Fibroblast of peridontal ligament (primary cell): ENCODE results near the gene DGUOK.

Experiments
- DNase-seq: peaks from one replicate; pipeline ENCODE4 v3.0.0-alpha.2; 2010; ENCODE audit errors: extremely low read depth

The DGUOK gene

DNA sequence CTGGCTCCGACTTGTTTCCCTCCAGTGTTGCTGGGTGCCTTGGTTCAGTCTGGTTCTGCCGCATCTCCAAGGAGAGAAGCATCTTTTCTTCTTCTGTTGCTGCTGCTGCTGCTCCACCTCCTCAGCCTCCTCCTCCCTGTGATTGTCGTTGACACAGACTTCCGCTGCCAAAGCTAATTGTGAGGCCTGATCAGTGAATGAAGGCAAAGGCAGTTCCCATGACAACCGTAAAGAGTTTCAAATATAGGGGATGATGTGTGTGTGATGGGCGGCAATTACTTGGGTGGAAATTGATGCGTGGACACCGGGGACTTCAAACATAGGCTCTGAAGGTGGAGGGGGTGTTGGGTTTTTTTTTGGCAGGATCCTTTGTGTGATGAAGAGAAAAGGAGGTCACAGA lies 71.8 kb downstream of the DGUOK start:
- DNase-seq, result no peak

GRCh38 chr2:73998933-73999332 lies 72.3 kb downstream of the DGUOK start:
- no peak for DNase-seq

DNA sequence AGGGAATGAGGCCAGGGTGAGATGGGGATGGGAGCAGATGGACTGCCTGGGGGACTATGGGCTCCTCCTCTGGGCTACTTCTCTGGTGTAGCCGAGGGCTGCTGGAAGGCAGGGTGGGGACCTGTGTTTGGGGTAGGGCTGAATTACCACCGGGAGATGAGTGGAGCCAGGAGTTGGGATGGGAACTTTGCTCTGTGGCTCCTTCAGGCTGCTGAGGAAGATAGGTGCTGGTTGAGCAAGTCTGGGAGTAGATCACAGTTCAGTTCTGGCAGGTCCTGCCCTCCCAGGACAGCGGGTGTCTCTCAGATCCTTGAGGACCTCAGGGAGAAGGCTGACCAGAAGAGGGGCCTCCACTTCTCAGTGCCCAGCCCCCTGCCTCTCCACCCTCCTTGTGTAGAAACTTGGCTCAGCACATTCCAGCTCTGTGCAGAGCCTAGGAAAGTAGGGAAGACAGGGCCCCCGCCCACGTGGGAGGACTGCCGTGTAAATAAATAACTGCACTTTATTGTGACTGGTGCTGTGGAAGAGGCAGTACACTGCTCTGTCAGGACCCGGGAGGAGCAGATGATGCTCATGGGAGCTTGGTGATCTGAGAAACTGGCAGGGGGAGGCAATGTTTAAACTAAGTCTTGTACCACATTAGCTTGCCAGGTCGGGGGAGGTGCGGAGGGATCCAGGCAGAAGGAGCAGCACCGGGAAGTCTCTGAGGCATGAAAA lies 73.4 kb downstream of the DGUOK start:
- DNase-seq, result peak; percentile 43

DNA sequence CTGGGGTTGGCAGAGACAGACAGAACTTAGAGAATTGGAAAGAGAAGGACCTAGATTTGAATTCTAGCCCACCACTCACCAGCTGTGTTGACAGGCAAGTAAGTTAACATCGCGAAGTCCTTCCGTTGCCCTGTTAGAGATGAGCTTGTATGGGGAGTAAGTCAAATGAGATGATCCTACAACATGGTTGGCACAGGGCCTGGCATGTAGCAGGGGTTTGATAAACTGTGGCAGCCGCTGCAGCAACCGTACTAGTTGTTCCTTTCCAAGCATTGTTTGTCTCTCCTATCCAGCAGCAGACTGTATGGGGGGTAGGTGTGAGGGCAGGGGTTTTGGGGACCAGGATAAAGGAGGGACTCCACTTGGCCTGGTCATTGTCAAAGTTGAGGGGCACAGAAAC lies 74.0 kb downstream of the DGUOK start:
- no peak for DNase-seq

GRCh38 chr2:74001121-74001520 lies 74.4 kb downstream of the DGUOK start:
- no peak for DNase-seq

DNA sequence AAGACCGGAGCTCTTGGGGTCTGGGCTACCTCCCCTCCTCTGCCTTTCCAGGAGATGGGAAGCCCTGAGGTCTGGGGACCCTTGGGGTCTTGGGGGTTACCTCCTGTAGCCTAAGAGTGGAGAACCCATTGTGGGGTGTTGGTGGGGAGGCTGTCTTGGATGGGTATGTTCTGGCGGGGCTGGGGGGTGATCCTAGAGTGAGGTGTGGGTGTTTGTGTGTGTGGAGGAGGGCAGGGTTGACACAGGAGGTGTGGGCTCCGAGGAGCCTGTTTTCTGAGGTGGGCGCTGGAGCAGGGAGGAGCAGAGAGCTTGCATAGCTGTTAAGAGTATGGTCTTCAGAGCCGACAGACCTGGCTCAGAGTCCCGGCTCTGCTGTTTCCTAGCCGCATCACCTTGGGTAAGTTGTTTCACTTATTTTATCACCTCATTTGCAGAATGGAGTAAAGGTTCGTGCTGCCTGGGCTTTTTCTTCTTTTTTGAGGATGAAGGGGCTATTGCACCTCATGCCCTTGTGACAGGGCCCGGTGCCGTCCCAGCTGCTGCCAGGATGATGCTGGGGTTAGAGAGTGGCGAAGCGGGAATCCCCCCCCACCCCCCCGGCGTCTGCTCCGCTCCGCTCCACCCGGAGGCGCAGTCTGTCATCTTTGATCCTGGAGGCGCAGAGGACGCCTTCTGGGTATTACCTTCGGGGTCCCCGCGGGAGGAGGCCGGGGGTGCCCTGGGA lies 75.3 kb downstream of the DGUOK start:
- DNase-seq, result no peak

GRCh38 chr2:74002505-74003421 lies 76.1 kb downstream of the DGUOK start:
- peak; percentile 61 for DNase-seq

GRCh38 chr2:74003494-74004211 lies 77.0 kb downstream of the DGUOK start:
- peak; percentile 71 for DNase-seq

DNA sequence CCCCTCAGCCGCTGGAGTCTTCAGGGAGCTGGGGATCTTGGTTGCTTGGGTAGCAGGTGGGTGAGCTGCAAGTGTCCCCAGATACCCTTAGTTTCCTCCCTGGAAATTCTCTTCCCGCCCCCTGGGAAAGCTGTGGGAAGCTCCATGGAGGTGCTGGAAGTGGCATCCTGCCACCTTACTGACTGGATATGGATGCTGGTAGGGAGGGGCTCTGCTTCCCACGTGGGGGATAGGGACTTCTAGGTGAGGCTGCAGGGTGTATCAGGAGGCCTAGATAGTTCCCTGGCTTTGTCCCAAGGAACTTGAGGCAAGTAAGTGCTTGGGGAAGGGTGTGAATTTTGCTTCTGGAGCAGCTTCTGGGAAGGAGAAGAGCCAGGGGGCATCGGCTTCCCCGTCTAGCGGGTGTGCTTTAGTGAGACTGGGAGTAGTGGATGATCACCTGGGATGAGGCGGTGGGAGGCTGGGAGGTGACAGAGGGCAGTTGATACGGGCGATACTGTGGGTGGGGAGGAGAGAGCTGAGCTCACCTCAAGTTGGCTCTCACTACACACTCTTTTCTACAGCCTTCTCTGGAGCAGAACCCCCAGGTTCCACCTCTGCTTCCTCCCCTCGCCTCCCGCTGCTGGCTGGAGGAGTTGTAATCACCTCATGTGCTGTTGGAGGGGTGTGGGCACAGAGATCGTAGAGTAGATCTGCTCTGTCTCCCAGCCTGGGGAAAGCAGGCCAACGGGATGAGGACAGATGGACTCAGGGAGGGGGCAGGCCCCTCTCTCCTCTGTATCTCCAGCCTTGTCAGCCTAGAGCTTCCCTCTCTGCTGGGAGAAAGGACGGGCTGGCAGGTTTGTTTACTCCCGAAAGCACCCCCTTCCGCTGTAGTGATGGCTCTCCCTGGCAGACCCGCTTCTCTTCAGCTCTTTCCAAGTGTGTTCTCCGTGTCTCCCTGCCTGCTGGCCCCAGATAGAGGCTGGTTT lies 77.8 kb downstream of the DGUOK start:
- no peak for DNase-seq

DNA sequence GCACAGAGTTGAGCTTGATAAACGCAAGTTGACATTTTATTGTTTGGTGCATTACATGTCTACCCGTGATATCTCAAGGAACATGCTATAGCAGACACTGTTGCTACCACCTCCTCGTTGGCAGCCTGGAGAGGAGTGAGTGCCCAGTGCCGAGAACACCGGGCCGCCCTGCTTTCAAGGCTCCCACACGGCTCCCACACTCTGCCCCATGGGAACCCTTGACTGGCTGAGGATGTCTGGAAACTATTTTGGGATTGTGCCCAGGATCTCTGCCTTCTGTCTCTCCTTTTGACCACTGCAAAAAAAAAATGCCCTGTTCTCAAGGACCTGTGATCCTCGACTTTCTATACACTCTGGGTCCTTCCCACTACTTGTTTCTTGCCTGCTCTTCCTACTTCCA lies 79.1 kb downstream of the DGUOK start:
- peak; percentile 39 for DNase-seq

DNA sequence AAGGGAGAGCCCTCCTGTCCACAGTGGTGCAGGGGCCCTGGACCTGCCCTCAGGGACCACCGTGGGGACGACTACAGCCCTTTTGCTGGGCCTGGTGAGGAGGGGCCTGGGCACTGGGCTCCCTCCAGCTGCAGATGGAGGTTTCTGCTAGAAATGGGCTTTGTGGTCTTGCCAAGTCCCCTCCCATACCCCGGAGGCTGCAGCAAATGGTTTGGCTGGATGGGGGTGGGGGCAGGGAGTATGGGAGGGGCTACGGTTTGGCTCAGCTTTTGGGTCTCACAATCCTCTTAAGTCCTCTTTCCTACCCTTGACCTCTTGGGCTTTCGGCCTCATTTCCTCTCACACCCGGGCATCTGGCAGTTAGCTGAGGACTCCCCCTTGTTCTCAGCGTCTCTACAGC lies 79.8 kb downstream of the DGUOK start:
- no peak for DNase-seq

GRCh38 chr2:74007121-74007520 lies 80.4 kb downstream of the DGUOK start:
- DNase-seq, result peak; percentile 66

- DNase-seq, result no peak
These were observed 81.0 kb downstream of the DGUOK start for GRCh38 chr2:74007711-74008110.
